ENCODE measurements around the gene ARHGAP35. TPM values are rescaled to one million over a fixed set of nuclear protein-coding genes. Genes with fewer than 3 reads are reported as not detected.
"Not testable (repeated sequence)": the region's sequence is repeated elsewhere in the genome, so short reads cannot be mapped to it uniquely, and the experiment has no call there.

ARHGAP35 gene
- total RNA-seq, 1 donor from 2014 or later: 21.7 TPM

GRCh38 chr19:46881092-46881491 is 20.3 kb downstream of the ARHGAP35 start:
- TF ChIP-seq, protein P1, sequence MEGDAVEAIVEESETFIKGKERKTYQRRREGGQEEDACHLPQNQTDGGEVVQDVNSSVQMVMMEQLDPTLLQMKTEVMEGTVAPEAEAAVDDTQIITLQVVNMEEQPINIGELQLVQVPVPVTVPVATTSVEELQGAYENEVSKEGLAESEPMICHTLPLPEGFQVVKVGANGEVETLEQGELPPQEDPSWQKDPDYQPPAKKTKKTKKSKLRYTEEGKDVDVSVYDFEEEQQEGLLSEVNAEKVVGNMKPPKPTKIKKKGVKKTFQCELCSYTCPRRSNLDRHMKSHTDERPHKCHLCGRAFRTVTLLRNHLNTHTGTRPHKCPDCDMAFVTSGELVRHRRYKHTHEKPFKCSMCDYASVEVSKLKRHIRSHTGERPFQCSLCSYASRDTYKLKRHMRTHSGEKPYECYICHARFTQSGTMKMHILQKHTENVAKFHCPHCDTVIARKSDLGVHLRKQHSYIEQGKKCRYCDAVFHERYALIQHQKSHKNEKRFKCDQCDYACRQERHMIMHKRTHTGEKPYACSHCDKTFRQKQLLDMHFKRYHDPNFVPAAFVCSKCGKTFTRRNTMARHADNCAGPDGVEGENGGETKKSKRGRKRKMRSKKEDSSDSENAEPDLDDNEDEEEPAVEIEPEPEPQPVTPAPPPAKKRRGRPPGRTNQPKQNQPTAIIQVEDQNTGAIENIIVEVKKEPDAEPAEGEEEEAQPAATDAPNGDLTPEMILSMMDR (conservative IDR thresholded peaks at IDR 0.05; ENCODE audit: low read depth, low read length): no peak
- no peak overlapping the region for H3K4me3 ChIP-seq (ENCODE audit: low read depth, low read length)
- DNase-seq (ENCODE audit: low read depth): no peak

DNA sequence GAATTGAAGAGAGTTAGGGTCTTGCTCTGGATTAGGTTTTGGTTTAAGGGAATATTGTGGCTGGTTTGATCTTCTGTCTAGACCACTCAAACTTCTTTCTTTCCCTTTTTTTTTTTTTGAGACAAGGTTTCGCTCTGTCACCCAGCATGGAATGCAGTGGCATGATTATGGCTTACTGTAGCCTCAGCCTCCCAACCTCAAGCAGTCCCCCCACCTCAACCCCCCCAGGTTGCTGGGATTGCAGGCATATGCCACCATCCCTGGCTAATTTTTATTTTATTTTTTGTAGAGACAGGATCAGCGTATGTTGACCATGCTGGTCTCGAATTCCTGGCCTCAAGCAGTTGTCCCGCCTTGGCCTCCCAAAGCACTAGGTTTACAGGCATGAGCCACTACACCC is 21.2 kb downstream of the ARHGAP35 start:
- DNase-seq (ENCODE audit: low read depth): no peak
- TF ChIP-seq, protein P1 (conservative IDR thresholded peaks at IDR 0.05; ENCODE audit: low read depth, low read length): no peak
- no peak overlapping the region for H3K4me3 ChIP-seq (ENCODE audit: low read depth, low read length)

DNA sequence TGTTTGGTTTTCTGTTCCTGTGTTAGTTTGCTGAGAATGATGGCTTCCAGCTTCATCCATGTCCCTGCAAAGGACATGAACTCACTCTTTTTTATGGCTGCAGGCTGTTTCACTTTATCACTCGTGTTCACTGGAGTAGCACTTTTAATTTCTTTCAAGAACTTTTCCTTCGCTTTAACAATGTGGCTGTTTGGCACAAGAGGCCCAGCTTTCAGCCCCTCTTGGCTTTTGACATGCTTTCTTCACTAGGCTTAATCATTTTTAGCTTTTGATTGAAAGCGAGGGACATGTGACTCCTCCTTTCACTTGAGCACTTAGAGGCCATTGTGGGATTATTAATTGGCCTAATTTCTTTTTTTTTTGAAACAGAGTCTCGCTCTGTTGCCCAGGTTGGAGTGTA is 22.0 kb downstream of the ARHGAP35 start:
- not testable (repeated sequence) for H3K4me3 ChIP-seq (ENCODE audit: low read depth, low read length); DNase-seq (ENCODE audit: low read depth)

DNA sequence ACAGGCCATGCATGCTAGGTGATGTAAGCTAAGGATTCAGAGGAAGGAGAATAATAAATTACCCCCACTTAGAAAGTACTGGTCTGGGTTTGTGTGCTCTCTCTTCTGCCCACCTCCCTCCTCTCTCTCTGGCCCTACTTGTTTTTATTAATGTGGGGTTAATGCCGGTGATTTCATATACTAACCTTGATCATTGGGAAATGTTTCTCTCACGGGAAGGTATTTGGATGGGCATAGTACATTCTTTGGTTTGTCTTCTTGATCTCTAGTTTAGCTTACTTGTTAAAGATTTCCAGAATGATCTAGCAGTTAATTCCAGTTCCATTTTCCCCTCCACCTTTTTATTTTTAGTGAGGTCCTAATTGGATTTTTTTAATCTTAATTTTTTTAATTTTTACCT is 24.6 kb downstream of the ARHGAP35 start:
- no peak overlapping the region for H3K4me3 ChIP-seq (ENCODE audit: low read depth, low read length)
- DNase-seq (ENCODE audit: low read depth): no peak
- TF ChIP-seq, protein P1 (conservative IDR thresholded peaks at IDR 0.05; ENCODE audit: low read depth, low read length): no peak

GRCh38 chr19:46886546-46887239 is 25.9 kb downstream of the ARHGAP35 start:
- TF ChIP-seq, protein P1 (conservative IDR thresholded peaks at IDR 0.05; ENCODE audit: low read depth, low read length): no peak
- DNase-seq (ENCODE audit: low read depth): no peak
- H3K4me3 ChIP-seq (ENCODE audit: low read depth, low read length): no peak overlapping the region

- no peak overlapping the region for H3K4me3 ChIP-seq (ENCODE audit: low read depth, low read length)
- DNase-seq (ENCODE audit: low read depth): no peak
- TF ChIP-seq, protein P1 (conservative IDR thresholded peaks at IDR 0.05; ENCODE audit: low read depth, low read length): no peak
Measured at GRCh38 chr19:46887240-46887782, 26.5 kb downstream of the ARHGAP35 start.

GRCh38 chr19:46890423-46891170 is 29.8 kb downstream of the ARHGAP35 start:
- TF ChIP-seq, protein P1 (conservative IDR thresholded peaks at IDR 0.05; ENCODE audit: low read depth, low read length): peak; percentile 10
- peak; percentile 71 for DNase-seq (ENCODE audit: low read depth)
- H3K4me3 ChIP-seq (ENCODE audit: low read depth, low read length): no peak overlapping the region

All from epithelial cell of proximal tubule (primary cell).